Cardiac muscle cell (in vitro differentiated cells and primary cell): Measurements from ENCODE around the gene MDN1. TPM values are rescaled to one million over a fixed set of nuclear protein-coding genes. Genes with fewer than 3 reads are reported as not detected.

ENCODE experiments used
- DNase-seq, 2 donors: peaks; one replicate each; pipeline versions ENCODE4 v3.0.0 to v3.0.0-alpha.2; 2010 to 2017; ENCODE audit warnings: low read depth in 1 of 2, low spot score in 1 of 2
- H3K27ac ChIP-seq: fragments of 200-600 bp; sonication (generic); 2 replicates; pipeline ENCODE4 v1.5.1; 2016
- H3K27me3 ChIP-seq: fragments of 200-600 bp; sonication (generic); 2 replicates; pipeline ENCODE4 v1.6.0; 2016; ENCODE audit warnings: control low read depth
- H3K36me3 ChIP-seq: fragments of 200-600 bp; sonication (generic); 2 replicates; pipeline ENCODE4 v1.5.1; 2016; ENCODE audit warnings: control low read depth
- H3K4me1 ChIP-seq: fragments of 200-600 bp; sonication (generic); 2 replicates; pipeline ENCODE4 v1.8.1; 2017; ENCODE audit warnings: low read depth, mild to moderate bottlenecking, mixed run types
- H3K4me3 ChIP-seq: fragments of 200-600 bp; sonication (generic); 2 replicates; pipeline ENCODE4 v1.5.1; 2016; ENCODE audit warnings: mild to moderate bottlenecking
- H3K9me3 ChIP-seq: fragments of 200-600 bp; sonication (generic); 2 replicates; pipeline ENCODE4 v1.5.1; 2017; ENCODE audit warnings: low read depth, mild to moderate bottlenecking, control low read depth
- polyA plus RNA-seq: library from polyadenylated mRNA; unstranded; fragments of >200 nt; fragmentation: Nextera tagmentation; extraction: Ambion mirVana; gene quantifications from 2 replicates; pipeline ENCODE4 v1.2.1, GENCODE V29; 2016
- total RNA-seq: library from RNA; depleted of rRNA; stranded (reverse); fragments of >200 nt; gene quantifications from 2 replicates; pipeline ENCODE4 v1.2.3, GENCODE V29; 2016
- TF ChIP-seq, protein P1 (sequence below): IDR thresholded peaks from 2 replicates; pipeline ENCODE4 v1.5.1; 2012; ENCODE audit warnings: low read depth, mild to moderate bottlenecking, low read length

Gene MDN1
- total and polyA plus RNA-seq, 2 experiments from 2014 or later, result 8.6 to 22.2 TPM

DNA sequence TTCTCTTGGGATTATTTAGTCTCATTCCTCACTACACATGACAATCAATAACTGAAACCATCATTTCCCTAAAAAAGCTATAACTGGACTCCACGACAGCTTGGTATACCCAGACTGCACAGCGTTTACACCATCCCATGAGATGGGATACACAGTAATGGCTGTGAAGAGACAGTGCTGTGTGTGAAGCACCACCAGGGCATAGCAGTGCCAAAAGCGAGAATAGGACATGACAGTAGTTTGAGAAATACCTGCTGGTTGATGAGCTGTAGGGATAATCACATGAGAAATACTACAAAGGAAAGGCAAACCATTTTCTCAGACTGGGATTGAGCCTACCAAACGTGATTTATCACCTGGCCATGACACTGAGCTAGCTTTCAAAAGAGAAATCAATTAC is 158.6 kb downstream of the MDN1 start:
- peaks cover 59% of the 10 kb centered on the region for H3K36me3 ChIP-seq
- H3K9me3 ChIP-seq, result no peaks in the 10 kb centered on the region
- TF ChIP-seq, protein P1, sequence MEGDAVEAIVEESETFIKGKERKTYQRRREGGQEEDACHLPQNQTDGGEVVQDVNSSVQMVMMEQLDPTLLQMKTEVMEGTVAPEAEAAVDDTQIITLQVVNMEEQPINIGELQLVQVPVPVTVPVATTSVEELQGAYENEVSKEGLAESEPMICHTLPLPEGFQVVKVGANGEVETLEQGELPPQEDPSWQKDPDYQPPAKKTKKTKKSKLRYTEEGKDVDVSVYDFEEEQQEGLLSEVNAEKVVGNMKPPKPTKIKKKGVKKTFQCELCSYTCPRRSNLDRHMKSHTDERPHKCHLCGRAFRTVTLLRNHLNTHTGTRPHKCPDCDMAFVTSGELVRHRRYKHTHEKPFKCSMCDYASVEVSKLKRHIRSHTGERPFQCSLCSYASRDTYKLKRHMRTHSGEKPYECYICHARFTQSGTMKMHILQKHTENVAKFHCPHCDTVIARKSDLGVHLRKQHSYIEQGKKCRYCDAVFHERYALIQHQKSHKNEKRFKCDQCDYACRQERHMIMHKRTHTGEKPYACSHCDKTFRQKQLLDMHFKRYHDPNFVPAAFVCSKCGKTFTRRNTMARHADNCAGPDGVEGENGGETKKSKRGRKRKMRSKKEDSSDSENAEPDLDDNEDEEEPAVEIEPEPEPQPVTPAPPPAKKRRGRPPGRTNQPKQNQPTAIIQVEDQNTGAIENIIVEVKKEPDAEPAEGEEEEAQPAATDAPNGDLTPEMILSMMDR, result no peak
- DNase-seq, result no peak
- H3K27ac ChIP-seq, result no peak overlapping the region
- no peaks in the 10 kb centered on the region for H3K27me3 ChIP-seq
- H3K4me1 ChIP-seq, result no peaks in the 10 kb centered on the region
- no peak overlapping the region for H3K4me3 ChIP-seq

DNA sequence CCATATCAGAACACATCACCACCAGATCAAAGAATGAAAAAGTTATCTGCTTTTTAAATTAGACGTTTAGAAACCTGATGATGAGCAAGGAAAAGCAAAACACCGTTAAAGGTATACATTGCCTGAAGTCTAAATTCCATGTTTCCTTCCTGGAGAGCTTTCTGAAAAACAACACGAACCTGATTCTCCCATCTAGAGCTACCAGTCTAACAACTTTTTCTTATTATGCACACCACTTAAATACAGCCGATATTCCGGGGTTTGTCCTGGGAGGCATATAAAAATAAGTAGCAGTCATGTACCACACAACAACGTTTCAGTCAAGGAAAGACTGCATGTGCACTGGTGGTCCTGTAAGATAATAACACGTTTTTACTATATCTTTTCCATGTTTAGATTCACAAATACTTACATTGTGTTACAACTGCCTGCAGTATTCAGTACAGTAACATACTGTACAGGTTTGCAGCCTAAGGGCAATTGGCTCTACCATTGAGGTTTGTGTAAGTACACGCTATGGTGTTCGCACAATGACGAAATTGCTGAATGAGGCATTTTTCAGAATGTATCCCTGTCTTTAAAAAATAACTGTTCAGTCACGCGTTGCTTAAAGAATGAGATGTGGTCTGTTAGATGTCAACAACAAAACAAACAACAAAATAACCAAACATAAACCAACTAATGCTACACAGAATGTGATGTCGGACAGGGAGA is 162.0 kb downstream of the MDN1 start:
- Histone ChIP-seq H3K27ac (no peak overlapping the region), H3K9me3 (no peaks in the 10 kb centered on the region), H3K36me3 (peaks cover 68% of the 10 kb centered on the region), H3K4me3 (no peak overlapping the region), H3K4me1 (no peaks in the 10 kb centered on the region), H3K27me3 (no peaks in the 10 kb centered on the region)
- DNase-seq, result no peak
- TF ChIP-seq, protein P1, result no peak

DNA sequence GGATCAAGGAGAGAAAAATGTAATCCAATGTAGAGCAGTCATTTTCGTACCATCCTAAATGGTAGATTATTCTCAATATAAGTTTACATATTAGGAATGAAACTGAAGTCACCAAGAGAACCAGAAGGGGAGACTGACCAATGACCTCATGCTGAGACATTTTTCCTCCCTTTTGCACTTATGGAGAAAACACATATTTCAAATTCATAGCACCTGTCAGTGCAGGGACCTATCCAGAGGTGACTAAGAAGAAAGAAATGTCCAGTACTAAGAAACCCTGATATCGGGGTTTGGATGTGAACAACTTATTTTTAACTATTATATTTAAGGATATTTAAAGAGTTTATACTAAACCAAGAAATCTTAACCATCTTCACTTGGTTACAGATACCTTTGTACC is 164.5 kb downstream of the MDN1 start:
- DNase-seq, result no peak
- H3K4me3 ChIP-seq, result no peak overlapping the region
- TF ChIP-seq, protein P1, result no peak
- peaks cover 66% of the 10 kb centered on the region for H3K36me3 ChIP-seq
- H3K27me3 ChIP-seq, result no peaks in the 10 kb centered on the region
- no peaks in the 10 kb centered on the region for H3K9me3 ChIP-seq
- H3K27ac ChIP-seq, result no peak overlapping the region
- no peaks in the 10 kb centered on the region for H3K4me1 ChIP-seq

DNA sequence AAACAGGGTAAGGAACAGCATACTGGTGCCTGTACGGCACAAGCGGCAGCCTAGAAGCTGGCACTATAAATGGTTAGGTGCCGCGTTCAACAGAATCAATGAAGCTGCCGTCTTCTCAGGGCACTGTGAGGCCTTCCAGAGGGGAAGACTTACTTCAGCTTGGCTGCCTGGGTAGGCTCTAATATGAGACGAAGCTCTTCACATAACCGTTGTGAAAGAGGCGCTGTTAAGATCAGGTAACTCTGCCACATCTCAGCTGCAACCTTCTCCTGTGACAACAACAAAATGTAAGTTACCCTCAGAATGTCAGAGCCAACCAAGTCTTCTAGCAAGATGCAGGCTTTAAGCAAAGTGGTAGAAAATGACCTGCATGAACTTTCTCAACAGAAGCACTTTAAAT is 169.0 kb downstream of the MDN1 start:
- Histone ChIP-seq H3K27me3 (no peaks in the 10 kb centered on the region), H3K27ac (no peak overlapping the region), H3K4me1 (no peaks in the 10 kb centered on the region), H3K4me3 (no peak overlapping the region), H3K36me3 (peaks cover 72% of the 10 kb centered on the region), H3K9me3 (no peaks in the 10 kb centered on the region)
- TF ChIP-seq, protein P1, result no peak
- no peak for DNase-seq

DNA sequence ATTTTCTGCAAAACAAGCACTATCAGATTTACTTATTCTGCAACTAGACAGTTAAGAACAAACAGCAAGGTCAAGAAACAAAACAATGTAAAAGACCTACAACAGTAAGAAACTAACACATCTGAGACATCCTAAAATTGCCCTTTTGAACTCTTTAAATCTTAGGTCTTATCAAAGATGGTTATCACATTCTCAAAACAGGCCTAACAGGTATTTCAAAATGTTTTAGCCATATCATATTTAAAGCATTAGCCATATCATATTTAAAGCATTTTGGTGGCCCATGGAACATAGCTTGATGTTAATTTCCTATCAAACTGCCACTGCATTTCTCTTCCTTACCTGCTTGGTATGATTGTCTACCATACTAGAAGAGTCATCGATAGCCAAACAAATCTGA is 169.9 kb downstream of the MDN1 start:
- Histone ChIP-seq H3K4me3 (no peak overlapping the region), H3K9me3 (no peaks in the 10 kb centered on the region), H3K27ac (no peak overlapping the region), H3K27me3 (no peaks in the 10 kb centered on the region), H3K36me3 (peaks cover 75% of the 10 kb centered on the region), H3K4me1 (no peaks in the 10 kb centered on the region)
- DNase-seq, result no peak
- TF ChIP-seq, protein P1, result no peak
